Astrocyte of the hippocampus (primary cell): ENCODE data around the gene TRMT10A.

Experiments
- DNase-seq: peaks from one replicate; pipeline ENCODE4 v3.0.0; 2011; ENCODE audit warnings: low read depth, low spot score

The TRMT10A gene, protein sequence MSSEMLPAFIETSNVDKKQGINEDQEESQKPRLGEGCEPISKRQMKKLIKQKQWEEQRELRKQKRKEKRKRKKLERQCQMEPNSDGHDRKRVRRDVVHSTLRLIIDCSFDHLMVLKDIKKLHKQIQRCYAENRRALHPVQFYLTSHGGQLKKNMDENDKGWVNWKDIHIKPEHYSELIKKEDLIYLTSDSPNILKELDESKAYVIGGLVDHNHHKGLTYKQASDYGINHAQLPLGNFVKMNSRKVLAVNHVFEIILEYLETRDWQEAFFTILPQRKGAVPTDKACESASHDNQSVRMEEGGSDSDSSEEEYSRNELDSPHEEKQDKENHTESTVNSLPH

DNA sequence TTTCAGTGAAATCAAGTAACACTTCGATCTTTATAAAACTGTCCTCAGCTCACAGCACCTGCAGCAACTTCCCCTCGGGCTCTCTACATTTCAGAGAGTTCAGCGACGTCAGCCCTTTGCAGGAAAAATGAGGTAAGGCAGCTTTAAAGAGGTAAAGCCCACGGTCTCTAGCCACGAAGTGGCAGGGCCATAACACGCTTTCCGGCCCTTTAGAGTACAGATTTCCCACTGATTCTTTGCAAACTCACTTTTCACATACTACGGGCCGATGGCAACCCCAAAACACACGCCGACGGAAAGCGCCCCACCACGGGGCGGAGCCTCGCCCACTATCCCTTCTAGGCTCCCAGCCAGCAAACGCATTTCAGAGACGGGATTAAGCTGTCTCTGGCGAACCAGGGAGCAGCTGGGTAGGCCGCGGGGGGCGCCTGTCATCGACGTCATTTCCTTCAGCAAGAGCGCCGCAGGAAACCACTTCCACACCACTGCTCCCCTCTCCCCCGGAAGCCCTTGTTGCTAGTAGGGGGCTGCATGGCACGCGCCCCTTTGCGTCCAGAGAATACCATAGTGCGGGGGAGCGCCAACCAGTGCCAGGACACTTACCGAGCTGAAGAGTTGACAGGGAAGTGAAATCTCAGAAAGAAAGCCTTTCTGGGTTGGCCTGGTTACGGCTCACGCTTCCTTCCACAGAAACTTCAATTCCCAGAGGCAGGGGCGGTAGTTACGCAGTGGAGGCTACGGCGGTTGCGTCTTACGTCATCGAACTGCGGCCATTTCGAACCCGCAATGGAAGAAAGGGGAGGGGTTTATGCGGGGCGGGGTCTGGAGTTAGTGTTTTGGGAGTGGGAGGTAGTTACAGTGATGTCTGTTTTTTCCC, at the start of gene TRMT10A:
Gene TRMT10A, minus strand, starts transcription at position 730 of the 877 bp plus-strand sequence. CDS start 4,701 bp downstream, outside the sequence.
- DNase-seq = peak; percentile 99

DNA sequence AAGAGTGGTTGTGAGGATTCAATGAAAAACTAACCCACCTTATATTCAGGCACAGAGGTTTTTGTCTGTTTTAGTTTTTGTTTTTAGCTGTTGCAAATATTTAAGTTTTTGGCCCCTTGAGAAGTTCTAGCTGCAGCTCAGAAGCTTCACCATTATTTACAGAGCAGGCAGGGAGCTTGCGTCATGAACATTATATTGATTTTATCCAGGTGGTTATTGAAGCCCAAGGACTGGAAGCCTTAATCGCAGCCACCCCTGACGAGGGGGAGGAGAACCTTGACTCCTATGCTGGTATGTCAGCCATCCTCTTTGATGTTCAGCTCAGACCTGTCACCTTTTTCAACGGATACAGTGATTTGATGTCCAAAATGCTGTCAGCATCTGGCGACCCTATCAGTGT, 48.9 kb upstream of the TRMT10A start:
- no peak for DNase-seq

DNA sequence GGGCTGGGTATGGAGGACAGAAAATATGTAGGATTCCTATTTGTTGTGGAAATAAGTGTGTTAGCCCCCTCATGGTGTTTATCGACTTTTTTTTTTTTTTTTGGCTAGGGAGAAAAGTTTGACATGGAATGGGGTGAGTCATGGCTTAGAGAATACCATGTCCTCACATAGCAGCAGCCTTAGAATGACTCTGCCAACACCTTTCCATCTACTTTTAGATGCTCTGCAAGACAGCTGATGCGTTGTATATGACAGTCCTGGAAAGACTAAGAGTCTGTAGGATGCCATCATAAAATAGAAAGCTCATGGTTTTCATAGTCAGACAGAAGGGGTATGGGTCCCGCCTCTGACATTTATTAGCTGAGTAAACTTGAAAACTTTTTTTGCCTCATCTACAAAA, 48.4 kb upstream of the TRMT10A start:
- no peak for DNase-seq

DNA sequence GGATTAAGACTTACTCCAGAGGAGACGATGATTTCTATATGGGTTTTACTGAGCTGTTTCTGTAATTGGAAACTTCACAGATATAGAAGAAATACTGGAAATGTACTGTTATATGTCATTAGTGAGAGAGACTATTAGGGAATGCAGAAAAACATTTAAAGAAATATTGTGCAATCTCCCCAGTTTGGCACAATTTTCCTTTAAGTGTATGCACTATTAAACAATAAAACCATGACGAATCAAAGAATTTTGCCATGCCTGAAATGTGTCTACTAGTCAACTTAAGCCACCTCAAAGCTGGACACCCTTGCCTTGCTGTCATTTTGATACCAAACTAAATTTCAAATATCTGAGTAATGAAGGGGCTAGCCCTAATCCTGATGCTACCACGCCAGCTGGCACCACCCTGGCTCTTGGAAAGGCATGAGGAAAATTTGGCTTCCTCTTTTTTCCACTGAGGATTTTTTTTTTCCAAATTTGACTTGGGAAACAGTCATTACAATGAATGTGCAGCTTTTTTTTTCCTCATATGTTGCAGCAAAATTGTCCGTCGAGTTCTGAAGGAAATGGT, 46.9 kb upstream of the TRMT10A start:
- no peak for DNase-seq

DNA sequence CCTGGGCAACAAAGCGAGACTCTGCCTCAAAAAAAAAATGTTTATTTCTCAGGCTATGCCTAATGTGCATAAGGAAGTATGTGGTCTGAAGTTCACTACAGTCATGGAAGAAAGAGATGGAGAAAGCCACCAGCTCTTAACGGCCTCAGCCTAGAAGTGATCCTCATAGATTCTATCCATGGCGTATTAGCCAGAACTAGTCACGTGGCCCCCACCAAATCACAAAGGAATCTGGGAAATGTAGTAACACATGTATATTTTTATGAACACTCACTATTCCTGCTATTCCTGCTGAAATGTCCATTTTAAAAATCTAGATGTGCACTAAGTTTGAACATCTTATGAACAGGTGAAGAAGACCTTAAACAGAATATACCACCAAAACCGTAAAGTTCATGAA, 44.6 kb upstream of the TRMT10A start:
- DNase-seq = no peak

DNA sequence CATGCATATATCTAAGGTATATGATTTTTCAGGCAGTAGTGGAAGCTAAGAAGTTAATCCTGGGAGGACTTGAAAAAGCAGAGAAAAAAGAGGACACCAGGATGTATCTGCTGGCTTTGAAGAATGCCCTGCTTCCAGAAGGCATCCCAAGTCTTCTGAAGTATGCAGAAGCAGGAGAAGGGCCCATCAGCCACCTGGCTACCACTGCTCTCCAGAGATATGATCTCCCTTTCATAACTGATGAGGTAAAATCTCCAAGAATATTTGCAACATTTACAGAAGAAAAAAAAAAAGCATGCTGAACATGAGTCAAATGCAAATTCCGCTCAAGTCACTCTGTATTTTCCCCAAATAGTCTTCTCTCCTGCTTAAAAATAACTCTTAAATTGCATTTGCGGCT, 42.9 kb upstream of the TRMT10A start:
- DNase-seq = no peak

DNA sequence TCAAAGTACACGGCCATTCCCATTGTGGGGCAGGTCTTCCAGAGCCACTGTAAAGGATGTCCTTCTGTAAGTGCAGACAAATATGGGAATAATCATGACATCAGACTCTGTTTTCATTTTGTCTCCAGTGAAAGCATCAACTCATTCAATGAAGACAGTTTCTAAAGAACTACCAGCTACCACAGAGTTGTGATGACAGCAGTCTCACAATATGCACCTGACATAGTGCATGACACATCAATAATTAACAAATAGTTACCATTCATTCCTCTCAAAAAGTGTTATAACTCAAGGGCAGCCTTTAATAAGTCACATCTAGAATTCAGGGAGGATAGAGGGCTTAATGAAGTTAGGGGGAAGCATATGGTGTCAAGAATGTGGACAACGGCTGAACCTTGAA, 31.0 kb upstream of the TRMT10A start:
- DNase-seq = no peak

DNA sequence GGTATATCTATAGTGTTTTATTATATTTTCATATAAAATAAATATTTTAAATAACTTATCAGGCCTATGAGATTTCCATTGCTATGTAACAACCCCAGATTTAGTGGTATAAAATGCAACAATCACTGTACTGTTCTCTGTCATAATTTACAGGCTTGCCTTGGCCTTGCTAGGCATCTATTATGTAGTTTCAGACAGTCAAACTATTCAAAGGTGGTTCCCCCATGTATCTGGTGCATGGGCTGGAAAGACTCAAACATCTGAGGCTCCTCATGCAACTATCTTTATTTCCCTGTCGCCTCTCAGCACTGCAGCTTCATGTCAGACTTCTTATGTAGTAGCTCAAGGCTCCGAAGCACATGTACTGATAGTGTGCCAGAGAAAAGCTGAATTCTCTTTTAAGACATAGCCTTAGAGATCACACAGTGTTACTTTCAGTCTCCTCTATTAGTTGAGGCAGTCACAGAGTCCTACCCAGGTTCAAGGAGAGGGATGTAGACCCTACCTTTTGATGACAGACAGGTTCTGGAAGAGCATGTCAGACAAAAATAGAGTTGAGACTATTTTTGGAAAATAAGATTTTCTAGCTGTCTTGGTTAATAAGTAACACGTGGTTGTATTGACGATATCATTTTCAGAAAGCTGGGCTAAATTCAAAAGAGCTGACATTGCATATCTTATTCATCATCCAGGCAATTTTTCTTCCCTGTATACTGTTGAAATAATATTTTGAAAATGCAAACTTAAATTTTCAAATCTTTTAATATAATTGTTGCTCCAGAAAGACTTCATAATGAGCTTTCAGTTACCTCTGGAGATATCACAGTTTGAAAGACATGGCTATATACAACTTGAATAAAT, 30.2 kb upstream of the TRMT10A start:
- DNase-seq = no peak

DNA sequence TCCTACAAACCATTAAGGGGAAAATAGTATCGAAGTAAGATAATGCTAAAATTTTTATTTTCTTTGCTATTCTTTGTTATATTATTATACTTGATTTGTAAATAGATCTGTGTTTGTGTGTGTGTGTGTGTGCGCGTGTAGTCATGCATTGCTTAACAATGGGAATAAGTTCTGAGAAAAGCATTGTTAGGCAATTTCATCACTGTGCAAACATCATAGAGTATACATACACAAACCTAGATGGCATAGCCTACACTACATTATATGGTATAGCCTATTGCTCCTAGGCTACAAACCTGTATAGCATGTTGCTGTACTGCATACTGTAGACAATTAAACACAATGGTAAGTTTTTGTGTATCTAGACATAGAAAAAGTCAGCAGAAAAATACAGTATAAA, 27.9 kb upstream of the TRMT10A start:
- DNase-seq = no peak

DNA sequence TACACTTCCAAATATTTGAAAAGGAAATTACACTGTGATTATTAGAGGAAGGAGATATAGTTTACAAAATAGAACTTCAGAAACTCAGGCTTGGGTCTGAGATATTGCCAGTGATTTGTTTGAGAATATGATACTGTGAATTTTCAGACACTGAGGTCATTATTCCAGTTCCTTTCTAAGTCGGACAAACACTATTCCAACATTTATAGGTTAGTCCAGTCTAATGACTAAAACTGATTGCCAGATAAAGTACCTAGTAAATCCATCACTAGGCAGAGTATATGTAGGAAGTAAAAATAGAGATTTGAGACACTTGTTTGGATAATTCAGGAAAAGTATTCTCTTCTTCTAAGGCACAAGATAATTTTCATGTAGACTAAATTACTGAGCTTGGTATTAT, 24.0 kb upstream of the TRMT10A start:
- no peak for DNase-seq

DNA sequence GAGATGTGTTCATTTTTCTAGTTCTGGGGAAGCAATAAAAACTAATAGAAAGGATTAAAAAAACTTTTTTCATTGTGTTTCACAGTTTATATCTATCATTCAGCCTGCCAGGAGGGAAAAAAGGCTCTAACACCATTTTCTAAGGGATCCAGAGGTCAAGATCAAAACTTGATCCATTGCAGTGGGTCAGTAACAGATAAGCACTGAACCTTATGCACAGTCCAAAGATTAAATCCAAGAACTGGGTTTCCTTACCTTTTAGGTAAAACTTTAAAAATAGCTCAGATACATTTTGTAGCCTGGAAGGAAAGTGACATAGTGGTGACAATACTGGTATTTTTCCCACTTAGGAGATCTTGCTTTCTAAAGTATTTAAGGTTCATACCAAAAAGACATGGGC, 23.5 kb upstream of the TRMT10A start:
- no peak for DNase-seq

DNA sequence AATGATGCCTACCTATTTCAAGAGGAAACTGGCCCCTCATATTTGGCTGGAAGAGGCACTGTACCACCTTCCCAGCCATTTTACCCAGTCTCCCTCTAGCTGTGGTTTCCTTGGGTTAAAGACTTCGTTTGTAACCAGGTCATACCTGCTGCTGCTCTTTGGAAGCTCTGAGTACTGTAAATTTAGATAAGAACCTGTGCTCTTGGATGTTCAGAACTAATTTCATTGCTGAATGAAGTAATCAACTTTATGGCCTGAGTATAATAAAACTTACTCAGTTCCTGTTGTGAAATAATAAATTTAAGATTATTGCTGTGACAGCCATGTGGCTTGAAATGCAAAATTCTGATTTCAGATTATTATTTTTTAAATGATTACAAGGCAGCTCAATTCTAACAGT, 23.0 kb upstream of the TRMT10A start:
- no peak for DNase-seq

DNA sequence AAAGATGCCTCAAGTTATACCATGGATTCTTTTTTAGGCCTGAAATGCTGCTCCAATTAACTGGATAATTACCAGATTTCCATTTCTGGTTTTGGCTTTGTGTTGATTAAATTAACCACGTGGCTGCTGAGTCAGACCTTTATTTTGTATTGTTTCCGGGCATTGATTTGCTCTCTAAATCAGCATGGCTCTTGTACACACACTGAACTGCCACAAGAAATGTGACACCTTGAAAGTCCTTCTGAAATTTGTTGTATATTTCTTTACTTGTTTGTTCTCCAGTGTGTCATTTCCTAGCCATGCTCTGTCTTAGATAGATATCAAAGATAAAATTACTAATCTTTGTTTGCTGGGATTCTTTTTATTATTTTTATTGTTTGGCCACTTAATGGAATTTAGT, 22.5 kb upstream of the TRMT10A start:
- DNase-seq = peak; percentile 7

DNA sequence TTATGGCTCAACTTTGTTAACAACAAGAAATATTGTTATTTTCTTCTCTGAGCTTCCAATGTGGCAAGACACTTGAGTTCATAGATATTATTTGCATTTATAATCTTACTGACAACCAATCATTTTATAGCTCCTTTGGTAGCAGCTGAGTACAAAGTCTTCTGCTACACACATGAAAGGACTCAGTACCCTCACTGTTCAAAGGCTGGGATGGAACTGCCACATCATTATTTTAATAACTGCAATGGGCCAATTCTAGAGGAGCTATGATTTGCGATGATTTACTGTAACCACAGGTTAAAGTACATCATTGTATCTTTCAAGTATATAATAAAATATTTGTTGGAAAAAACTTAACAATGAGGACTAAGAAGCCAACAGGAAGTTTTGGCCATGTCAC, 21.7 kb upstream of the TRMT10A start:
- DNase-seq = no peak

DNA sequence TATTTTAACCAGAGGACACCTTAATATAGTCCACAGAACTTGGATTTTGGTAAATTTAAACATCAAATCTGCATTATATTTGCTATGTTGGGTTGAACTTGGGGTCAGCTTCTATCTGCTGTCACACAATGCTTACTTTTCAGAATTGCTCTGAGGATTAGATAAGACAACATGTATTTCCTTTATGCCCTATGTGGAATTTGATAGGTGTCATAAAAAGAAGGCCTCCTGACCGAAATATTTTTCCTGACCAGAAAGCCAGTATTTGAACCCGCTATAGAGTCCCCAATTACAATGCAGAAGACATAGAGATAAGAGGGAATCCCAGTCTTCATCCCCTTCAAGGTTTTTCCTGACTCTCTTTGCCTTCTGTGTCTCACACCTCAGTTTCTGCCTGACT, 14.9 kb upstream of the TRMT10A start:
- DNase-seq = no peak

DNA sequence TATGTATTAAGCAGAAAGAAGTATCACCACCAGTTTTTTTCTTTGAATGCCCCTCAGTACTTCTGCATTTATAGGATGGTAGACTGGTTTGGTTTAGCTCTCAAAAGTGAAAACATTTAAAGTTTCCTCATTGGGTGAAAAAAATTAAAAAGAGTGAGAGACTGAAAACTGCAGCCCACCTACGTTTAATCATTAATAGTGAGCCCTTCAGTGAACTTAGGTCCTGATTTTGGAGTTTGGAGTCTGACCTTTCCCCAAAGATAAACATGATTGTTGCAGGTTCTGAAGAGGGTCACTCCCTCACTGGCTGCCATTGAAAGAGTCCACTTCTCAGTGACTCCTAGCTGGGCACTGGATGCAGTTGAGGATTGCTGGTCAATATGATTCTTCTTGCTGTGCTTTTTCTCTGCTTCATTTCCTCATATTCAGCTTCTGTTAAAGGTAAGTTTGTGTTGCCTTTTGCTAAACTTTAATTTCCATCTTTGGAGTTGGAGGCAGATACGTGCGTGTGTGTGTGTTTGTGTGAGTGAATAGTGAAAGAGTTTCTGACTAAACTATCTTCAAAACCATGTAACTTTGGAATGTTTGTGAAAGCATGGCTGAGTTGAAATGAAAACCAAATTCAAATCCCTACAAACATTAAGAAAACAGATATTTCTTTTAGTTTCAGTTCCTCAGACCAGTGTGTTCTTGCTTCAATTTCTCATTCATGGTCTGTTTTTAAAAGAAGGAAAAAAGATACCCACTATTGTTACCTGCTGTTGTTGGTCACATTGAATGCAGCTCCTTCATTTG, 10.9 kb upstream of the TRMT10A start, which contains the start of gene MTTP:
Gene MTTP, plus strand, starts transcription at position 295 of the 795 bp plus-strand sequence. Its CDS starts 86 bp downstream, at position 381.
- peak; percentile 26 for DNase-seq

DNA sequence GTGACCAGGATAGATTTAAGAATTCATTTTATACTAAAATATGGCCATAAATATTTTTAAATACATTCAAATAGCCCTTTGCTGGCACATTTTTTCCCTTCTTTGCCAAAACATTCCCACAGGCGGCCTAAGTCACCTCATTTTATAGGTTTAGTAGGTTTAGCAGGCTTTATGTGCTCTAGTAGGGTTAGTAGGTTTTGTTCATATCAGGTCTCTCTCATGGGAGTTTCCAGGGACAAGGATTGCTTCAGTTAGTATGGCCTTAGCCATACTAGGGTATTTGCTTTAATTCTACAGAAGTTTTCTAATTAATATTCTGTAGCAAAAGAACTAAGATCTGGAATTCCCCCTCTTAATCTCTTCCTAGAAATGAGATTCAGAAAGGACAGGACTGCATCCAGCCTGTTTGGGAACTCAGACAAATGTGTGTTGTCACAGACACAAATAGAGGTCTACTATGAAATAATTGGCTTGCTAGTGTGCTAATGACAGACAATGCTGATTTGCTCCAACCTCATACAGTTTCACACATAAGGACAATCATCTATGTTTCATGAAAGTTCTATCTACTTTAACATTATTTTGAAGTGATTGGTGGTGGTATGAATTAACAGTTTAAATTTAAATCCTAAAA, 10.0 kb upstream of the TRMT10A start:
- no peak for DNase-seq

DNA sequence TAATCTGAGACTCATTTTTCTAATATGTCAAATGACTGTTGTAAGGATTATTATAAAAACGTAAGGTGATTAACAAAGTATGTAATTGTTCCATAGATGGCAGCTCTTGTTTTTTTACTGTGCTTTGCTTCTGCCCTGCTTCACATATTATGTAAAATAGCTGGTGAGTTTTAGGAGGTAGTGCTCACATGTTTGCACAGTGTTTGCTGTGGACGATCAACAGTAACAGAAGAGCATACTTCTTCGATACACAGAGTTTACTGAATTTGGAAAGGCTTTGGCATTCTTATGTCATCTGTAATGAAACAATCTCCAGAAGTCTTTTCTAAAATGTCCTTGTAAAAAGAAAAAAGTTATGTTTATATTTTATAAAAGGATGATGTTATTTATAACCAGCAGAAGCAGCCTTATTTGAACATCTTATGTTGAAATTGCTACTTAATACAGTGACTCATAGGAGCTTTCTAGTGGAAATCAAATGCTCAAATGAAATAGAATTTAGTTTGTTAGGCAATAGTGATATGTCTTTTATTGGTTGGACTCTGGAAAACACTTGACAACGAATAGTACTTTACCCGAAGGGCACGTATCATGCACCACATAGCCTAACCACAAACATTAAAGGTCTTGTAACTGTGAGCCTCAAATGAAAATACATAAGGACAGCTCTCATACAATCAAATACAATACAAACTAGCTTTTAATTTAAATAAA, 8.8 kb upstream of the TRMT10A start:
- DNase-seq = no peak

DNA sequence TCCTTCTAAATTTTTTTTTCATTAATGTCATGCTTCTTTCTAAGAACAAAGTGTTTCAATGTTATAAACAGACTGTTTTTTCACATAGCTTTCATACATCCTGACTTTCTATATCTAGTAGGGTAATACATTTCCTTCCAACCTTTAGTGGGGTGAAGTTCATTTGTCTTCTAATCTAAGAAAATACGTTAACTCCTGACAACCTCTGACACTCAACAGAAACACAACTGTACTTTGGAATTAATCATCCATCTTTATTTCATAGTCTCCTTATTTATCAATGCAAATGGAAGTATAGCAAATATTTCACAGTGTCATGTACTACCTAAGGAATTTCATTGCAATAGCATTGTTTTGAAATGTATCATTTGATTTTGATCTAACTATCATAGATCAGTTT, 8.0 kb upstream of the TRMT10A start:
- no peak for DNase-seq

DNA sequence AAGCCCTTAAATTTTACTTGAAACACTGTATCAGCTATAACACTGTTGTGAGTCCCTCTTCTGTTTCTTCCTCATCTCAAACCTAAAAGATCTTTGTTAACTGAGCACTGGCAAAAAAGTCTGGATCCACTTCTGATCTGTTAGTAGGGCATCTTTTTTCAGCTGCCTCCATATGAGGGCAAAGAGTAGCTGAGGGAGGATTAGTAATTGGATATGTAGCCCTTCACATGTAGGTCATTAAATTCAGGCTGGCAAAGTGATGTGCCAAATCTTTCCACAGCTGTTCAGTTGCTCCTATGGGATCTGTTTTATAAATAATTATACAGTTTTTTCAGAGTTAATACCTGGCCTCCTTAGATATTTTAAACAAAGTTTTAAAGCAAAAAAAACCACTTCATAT, 1.1 kb upstream of the TRMT10A start:
- DNase-seq = no peak
